GM18858 (cell line): Measurements from ENCODE around the gene BEND3.

ENCODE experiments used
- ATAC-seq: cut with Tn5 transposase; IDR thresholded peaks from one replicate; pipeline ENCODE4 v1.9.1; 2021; ENCODE audit not compliant: unreplicated experiment

Gene BEND3

GRCh38 chr6:107083921-107084320 lies 31.4 kb downstream of the BEND3 start:
- ATAC-seq: no peak

- peak; percentile 93 for ATAC-seq
Observed at GRCh38 chr6:107083047-107083768, 32.1 kb downstream of the BEND3 start.

- ATAC-seq: no peak
Observed at GRCh38 chr6:107082045-107082444, 33.3 kb downstream of the BEND3 start.

- no peak for ATAC-seq
Observed at GRCh38 chr6:107080036-107080435, 35.3 kb downstream of the BEND3 start.

- ATAC-seq: no peak
Observed at GRCh38 chr6:107079429-107079828, 35.9 kb downstream of the BEND3 start.

GRCh38 chr6:107077710-107078109 lies 37.6 kb downstream of the BEND3 start:
- ATAC-seq: no peak

GRCh38 chr6:107075951-107076381 lies 39.3 kb downstream of the BEND3 start:
- ATAC-seq: no peak

- ATAC-seq: no peak
Observed at GRCh38 chr6:107070686-107071085, 44.6 kb downstream of the BEND3 start.

GRCh38 chr6:107069631-107070548 lies 45.4 kb downstream of the BEND3 start:
- no peak for ATAC-seq

- ATAC-seq: no peak
Observed at GRCh38 chr6:107068691-107069630, 46.4 kb downstream of the BEND3 start.

- ATAC-seq: peak; percentile 40
Observed at GRCh38 chr6:107066697-107067659, 48.3 kb downstream of the BEND3 start.

- ATAC-seq: no peak
Observed at GRCh38 chr6:107064579-107065065, 50.7 kb downstream of the BEND3 start.

GRCh38 chr6:107062691-107063090 lies 52.6 kb downstream of the BEND3 start:
- ATAC-seq: no peak

- ATAC-seq: peak; percentile 68
Observed at GRCh38 chr6:107061125-107062020, 53.9 kb downstream of the BEND3 start.

- no peak for ATAC-seq
Observed at GRCh38 chr6:107060704-107061103, 54.6 kb downstream of the BEND3 start.

- no peak for ATAC-seq
Observed at GRCh38 chr6:107059606-107060005, 55.7 kb downstream of the BEND3 start.

- ATAC-seq: no peak
Observed at GRCh38 chr6:107057679-107058078, 57.6 kb downstream of the BEND3 start.

- no peak for ATAC-seq
Observed at GRCh38 chr6:107056796-107057195, 58.5 kb downstream of the BEND3 start.

GRCh38 chr6:107047807-107048206 lies 67.5 kb downstream of the BEND3 start:
- ATAC-seq: no peak
